Middle frontal gyrus (tissue), 1 donor: ENCODE data around the gene PRR29.
"Not testable (repeated sequence)": the region's sequence is repeated elsewhere in the genome, so short reads cannot be mapped to it uniquely, and the experiment has no call there.

Experiments
- DNase-seq: peaks from one replicate; pipeline ENCODE4 v3.0.0-alpha.2; 2015; ENCODE audit warnings: low spot score; ENCODE audit errors: extremely low spot score

The PRR29 gene

DNA sequence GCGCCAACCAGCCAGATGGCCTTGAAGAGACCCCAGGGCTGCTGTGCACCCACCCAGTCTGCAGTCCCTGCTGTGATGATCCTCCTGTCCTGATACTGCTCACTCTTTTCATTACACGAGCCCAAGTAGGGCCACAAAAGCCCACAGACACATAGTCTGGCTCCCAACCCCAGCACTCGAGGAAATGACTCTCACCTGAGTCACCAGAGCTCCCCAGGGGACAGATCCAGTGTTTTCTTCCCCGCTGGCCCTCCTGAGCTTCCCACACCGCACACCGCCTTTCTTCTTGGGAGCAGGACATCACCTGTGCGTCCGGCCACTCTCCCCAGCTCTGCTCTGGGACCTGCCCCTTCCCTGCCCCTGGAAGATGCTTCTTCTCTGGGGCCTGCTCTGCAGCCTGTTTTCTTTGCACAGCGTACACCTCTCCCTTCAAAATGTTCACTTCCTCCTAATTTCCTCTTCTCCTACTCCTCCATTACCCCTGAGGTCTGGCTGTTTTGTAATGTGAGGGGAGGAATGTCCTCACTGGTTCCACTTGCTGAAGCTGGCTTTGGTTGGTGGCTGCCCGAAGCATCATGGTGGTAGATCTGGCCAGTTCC, 23.5 kb upstream of the PRR29 start:
- no peak for DNase-seq

DNA sequence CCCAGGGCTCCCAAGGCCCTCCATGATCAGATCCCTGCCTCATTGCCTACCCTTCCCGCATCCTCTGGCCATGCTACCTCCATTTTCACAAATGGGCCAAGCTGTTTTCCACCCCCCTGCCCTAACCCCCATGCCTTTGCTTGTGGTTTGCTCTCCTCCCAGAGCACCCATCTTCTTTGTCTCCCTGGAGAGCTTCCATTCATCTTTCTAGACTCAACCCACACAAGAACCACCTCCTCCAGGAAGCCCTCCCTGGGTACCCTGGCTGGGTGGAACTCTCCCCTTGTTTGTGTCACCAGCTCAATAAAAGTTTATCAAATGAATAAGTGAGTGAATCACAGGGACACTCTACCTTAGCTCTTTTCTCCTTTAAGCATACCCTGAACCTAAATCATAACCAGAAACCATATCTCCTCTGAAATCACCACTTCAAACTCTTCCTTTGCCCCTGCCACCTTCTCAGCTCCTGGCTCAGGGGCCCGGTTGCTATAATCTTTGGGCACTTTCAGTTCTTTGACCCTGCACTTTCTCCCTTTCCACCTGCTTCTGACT, 22.5 kb upstream of the PRR29 start:
- DNase-seq, result no peak

DNA sequence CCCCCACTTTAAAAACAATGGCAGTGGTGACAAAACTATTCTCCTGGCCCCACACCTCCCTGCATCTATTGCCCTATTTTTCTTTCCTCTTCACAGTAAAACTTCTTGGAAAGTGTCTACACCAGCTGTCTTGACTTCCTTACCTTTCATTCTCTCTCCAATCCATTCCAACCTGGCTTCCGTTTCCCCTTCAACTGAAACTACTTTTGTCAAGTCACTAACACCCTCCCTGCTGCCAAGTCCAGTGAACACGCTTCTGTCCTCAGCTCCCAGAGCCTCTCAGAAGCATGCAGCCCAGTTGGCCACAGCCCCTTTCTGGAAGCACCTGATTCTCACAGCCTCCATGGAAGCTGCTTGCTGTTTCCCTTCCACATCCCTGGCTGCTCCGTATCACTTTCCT, 21.4 kb upstream of the PRR29 start:
- no peak for DNase-seq

DNA sequence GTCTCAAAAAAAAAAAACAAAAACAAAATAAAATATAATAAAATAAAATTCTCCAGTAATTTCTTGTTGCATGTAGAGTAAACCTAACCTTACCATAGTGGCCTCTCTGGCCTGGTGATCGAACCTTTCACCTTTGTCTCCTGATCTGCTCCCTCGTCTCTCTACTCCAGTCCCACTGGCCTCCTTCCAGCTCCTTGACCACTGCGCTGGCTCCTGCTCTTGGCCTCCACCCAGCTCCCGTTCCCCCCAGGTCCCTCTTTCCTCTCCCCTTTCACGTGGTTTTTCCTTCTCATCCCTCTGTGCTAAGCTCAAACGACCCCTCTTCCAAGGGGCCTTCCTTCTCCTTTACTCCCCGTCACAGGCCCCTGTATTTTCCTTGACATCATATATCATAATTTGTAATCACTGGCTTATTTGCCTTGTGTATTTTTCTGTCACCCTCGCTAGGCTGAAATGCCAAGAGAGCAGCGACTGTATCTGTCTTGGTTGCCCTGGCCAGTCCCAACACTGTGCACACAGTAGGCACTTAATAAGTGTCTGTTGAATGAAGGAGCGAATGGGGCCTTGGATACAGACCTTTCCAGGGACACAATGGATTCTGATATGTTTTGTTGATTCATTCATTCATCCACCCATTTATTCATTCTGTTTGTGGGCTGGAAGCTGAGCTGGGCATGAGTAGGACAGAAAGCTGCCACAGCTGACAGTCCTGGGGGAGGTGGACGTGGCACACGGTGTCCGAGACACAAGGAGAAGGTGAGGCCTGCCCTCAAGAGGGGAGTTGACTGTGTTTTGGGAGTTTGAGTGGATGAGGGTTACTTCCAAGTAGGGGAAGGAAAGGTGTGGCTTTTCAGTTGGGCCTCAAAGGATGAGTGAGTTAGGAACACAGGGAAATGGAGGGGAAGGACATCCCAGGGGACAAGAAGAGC, 19.6 kb upstream of the PRR29 start:
- DNase-seq, result no peak

DNA sequence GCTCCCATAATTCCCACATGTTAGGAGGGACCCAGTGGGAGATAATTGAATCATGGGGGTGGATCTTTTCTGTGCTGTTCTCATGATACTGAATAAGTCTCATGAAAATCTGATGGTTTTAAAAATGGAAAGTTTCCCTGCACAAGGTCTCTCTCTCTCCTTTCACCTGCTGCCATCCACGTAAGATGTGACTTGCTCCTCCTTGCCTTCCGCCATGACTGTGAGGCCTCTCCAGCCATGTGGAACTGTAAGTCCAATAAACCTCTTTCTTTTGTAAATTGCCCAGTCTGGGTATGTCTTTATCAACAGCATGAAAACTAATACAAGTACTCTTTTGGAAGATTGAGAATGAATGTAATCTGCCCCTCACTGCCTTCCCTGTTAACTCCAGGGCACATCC, 15.5 kb upstream of the PRR29 start:
- not testable (repeated sequence) for DNase-seq

- no peak for DNase-seq
Observed at GRCh38 chr17:63983320-63983719, 14.8 kb upstream of the PRR29 start.

- DNase-seq, result no peak
Observed at GRCh38 chr17:63984236-63984635, 13.9 kb upstream of the PRR29 start.

GRCh38 chr17:63984651-63985386, 13.3 kb upstream of the PRR29 start:
- DNase-seq, result no peak

DNA sequence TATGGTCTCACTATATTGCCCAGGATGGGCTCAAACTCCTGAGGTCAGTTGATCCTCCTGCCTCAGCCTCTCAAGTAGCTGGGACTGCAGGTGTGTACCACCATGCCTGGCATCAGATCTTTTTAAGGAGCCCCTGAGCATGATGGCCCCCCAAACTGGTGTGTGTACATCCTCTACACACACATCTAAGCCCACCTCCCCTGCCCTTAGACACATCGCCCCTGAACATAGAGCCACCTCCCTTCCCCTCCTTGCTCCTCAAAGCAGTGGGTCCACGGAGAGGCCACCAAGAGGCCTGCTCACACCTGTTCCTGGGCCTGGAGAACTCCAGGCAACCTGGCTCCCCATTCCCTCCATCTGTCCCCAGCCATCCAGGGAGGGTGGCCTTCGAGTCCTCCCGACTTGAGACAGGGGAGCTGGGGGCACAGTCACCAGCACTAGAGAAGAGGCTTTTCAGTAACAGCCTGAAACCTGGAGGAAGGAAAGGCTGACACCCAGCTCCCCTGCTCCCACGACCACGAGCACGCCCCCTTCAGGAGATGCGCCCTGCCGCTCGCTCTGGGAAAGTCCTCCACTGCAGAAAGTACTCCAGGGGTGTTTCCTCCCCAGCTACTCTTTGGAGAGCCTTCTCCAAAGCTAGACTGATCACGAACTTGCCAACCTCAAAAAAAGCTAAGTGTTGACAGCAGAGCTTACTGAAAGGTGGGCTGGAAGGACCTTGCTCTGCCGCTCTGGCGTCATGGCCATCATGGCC, 12.6 kb upstream of the PRR29 start:
- DNase-seq, result no peak

- no peak for DNase-seq
Observed at GRCh38 chr17:63986821-63987220, 11.3 kb upstream of the PRR29 start.

GRCh38 chr17:63987221-63988126, 10.7 kb upstream of the PRR29 start:
- DNase-seq, result no peak

- DNase-seq, result no peak
Observed at GRCh38 chr17:63988127-63988478, 10.0 kb upstream of the PRR29 start.

GRCh38 chr17:63988741-63989621, 9.2 kb upstream of the PRR29 start:
- DNase-seq, result no peak

DNA sequence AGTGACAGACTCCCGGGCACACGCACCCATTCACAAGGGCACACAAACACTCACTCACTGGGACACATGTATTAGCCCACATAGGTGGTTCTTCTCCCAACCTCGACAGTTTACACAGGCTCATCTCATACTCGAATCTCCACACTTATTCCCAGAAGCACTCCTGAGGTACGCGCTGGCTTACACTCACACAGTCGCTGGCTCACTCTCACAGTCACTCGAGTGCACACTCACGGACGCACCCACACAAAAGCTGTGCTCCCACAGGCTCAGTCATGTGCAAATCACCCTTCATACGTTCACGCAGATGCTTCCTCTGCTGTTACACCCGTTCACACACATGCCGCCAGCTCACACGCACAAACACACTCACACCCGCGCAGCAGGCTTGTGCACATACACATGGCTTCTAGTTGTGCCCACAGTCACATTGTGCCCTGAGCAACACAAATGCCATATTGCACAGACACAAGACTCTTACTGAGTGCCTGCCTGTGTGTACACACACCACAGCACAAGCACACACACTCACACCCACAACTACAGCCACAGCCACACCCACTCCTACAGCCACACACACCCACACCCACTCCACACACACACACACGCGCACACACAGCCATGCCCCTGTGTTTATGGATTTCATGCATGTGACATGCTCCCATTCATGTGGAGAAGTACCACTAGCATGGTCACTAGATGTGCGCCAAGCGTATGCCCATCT, 8.4 kb upstream of the PRR29 start:
- DNase-seq, result no peak

DNA sequence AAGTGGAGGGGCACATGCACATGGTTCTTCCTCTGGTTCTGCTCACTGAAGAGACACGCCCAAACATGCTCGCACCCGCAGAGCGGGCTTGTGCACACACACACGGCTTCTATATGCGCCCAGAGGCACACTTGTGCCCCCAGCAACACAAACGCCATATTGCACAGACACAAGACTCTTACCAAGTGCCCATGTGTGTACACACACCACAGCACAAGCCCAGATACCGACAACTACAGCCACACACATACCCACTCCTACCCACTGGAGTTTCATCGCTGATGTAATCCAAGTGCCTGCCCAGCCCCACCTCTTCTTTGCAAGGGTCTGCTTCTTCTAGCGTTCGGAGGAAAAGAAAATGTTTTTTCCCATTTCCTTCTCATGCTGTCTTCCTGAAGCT, 6.5 kb upstream of the PRR29 start:
- no peak for DNase-seq

DNA sequence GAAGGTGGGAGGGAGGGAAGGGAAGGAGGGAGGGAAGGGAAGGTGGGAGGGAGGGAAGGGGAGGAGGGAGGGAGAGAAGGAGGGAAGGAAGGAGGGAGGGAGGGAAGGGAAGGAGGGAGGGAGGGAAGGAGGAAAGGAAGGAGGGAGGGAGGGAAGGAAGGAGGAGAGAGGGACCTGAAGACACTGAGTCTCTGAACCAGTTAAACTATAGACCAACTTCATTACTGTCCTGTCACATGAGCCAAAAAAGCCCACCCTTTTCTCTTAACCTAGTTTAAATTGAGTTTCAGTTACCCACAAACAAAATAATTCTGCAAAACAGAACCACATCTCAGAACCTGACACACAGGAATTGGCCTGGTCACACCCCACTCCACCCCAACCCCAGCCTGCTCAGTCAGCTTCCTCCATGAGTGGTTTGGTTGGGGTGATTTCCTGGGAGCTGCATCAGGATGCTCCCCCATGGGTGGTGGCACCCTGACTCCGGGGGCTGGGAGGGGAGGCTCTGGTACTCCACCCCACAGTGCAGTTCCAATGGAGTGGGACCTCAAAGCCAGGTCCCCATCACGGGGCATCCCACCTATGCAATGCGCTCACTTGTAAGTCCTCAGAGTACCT, 4.7 kb upstream of the PRR29 start:
- no peak for DNase-seq

DNA sequence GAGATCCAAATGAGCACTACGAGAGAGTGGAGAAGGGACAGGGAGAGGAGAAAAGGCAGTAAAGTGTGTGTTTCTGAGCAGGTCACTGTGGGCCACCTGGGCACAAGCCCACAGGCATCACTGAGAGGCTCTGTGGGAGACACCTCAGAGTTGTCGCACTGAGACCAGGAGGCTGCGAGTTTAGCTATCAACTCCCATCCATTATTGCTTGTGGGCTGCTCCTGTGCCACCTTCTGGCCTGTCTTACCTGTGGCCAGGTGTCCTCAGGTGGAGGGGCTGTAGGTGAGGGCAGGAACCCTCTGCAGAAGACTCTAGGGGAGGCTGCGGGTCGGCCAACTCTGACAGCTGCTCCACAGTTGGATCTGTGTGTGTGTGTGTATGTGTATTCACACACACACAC, 2.5 kb upstream of the PRR29 start:
- no peak for DNase-seq
